Thoracic aorta (tissue), 2 donors: ENCODE results near the gene ATAD1. TPM values are rescaled to one million over a fixed set of nuclear protein-coding genes. Genes with fewer than 3 reads are reported as not detected.
A peak's percentile ranks its signal among the peaks of the same experiment; 100 is the strongest.

Source experiments
- ATAC-seq: fragments of 150-250 bp; one replicate; pipeline ENCODE4 v1.8.0; 2017; ENCODE audit warnings: low read depth; ENCODE audit not compliant: insufficient number of reproducible peaks, low FRiP score
- DNase-seq: peaks from one replicate; pipeline ENCODE4 v3.0.0-alpha.2; 2020; ENCODE audit warnings: low spot score
- H3K27ac ChIP-seq, 2 donors: fragments of 200-600 bp; sonication (generic); 1 replicate in 1 of 2; 2 replicates in 1 of 2; pipeline ENCODE4 v1.5.1; 2016; ENCODE audit warnings: mild to moderate bottlenecking in 2 of 2, moderate library complexity in 2 of 2
- H3K27me3 ChIP-seq: fragments of 200-600 bp; sonication (generic); replicated peaks from 2 replicates; pipeline ENCODE4 v1.6.0; 2016; ENCODE audit warnings: mild to moderate bottlenecking; ENCODE audit not compliant: insufficient read depth
- H3K36me3 ChIP-seq: fragments of 200-600 bp; sonication (generic); one replicate; pipeline ENCODE4 v1.5.1; 2016
- H3K4me1 ChIP-seq, 2 donors: fragments of 200-600 bp; sonication (generic); 1 replicate in 1 of 2; 2 replicates in 1 of 2; pipeline versions ENCODE4 v1.5.1 to v1.6.0; 2016; ENCODE audit warnings: low read depth in 2 of 2, mild to moderate bottlenecking in 1 of 2; ENCODE audit not compliant: control insufficient read depth in 1 of 2
- H3K4me3 ChIP-seq: fragments of 200-600 bp; sonication (generic); 2 replicates; pipeline ENCODE4 v1.5.1; 2016; ENCODE audit warnings: mild to moderate bottlenecking
- H3K9me3 ChIP-seq: fragments of 200-600 bp; sonication (generic); 2 replicates; pipeline ENCODE4 v1.5.1; 2016
- total RNA-seq, 2 donors: library from RNA; depleted of rRNA; stranded (reverse); fragments of >200 nt; gene quantifications; one replicate each; pipeline versions ENCODE4 v1.1.0 to v1.2.3, GENCODE V29; 2016
- TF ChIP-seq, protein P1 (sequence below): fragments of 200-600 bp; sonication (generic); IDR thresholded peaks from one replicate; pipeline ENCODE4 v1.5.1; 2019; ENCODE audit warnings: antibody characterized with exemption

Gene ATAD1
- total RNA-seq, 2 donors from 2014 or later: 25.3 to 29.1 TPM

DNA sequence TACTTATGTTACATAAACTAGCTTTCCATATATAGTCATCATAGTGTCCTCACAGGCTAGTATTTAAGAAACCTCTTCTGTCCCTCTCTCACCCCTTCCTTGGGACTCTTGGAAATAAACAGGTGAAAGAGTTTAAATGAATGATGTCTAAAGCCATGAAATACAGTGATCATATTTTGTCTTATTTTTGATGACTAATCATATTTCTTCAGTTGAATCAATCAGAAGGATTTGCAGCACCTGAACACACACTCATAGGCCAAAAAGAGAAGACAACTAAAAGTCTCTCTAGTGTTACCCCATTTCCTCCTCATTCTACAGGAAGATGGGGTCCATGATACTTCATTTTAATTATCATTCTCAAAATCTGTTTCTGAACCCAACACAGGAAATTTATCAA, 8.6 kb upstream of the ATAD1 start:
- no peaks in the 10 kb centered on the region for H3K9me3 ChIP-seq
- no peak for ATAC-seq
- H3K27ac ChIP-seq: no peak overlapping the region
- H3K27me3 ChIP-seq: no peaks in the 10 kb centered on the region
- H3K4me3 ChIP-seq: no peak overlapping the region
- no peaks in the 10 kb centered on the region for H3K4me1 ChIP-seq
- DNase-seq: no peak
- no peaks in the 10 kb centered on the region for H3K36me3 ChIP-seq
- TF ChIP-seq, protein P1, sequence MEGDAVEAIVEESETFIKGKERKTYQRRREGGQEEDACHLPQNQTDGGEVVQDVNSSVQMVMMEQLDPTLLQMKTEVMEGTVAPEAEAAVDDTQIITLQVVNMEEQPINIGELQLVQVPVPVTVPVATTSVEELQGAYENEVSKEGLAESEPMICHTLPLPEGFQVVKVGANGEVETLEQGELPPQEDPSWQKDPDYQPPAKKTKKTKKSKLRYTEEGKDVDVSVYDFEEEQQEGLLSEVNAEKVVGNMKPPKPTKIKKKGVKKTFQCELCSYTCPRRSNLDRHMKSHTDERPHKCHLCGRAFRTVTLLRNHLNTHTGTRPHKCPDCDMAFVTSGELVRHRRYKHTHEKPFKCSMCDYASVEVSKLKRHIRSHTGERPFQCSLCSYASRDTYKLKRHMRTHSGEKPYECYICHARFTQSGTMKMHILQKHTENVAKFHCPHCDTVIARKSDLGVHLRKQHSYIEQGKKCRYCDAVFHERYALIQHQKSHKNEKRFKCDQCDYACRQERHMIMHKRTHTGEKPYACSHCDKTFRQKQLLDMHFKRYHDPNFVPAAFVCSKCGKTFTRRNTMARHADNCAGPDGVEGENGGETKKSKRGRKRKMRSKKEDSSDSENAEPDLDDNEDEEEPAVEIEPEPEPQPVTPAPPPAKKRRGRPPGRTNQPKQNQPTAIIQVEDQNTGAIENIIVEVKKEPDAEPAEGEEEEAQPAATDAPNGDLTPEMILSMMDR: no peak

DNA sequence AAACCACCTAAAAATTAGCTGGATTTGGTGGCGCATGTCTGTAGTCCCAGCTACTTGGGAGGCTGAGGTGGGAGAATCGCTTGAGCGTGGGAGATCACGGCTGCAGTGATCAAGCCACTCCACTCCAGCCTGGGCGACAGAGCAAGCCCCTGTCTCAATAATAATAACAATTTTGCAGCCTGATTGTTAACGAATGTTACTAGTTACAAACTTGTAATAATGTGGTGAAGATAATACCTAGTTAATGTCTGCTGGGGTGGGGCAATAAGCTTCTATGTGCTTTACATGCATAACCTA, 1.2 kb upstream of the ATAD1 start:
- ATAC-seq: no peak
- no peak overlapping the region for H3K27ac ChIP-seq
- no peaks in the 10 kb centered on the region for H3K36me3 ChIP-seq
- H3K27me3 ChIP-seq: no peaks in the 10 kb centered on the region
- DNase-seq: no peak
- H3K4me3 ChIP-seq: no peak overlapping the region
- TF ChIP-seq, protein P1: no peak
- no peaks in the 10 kb centered on the region for H3K9me3 ChIP-seq
- H3K4me1 ChIP-seq: peaks cover 14 to 20% of the 10 kb centered on the region in 2 donors

DNA sequence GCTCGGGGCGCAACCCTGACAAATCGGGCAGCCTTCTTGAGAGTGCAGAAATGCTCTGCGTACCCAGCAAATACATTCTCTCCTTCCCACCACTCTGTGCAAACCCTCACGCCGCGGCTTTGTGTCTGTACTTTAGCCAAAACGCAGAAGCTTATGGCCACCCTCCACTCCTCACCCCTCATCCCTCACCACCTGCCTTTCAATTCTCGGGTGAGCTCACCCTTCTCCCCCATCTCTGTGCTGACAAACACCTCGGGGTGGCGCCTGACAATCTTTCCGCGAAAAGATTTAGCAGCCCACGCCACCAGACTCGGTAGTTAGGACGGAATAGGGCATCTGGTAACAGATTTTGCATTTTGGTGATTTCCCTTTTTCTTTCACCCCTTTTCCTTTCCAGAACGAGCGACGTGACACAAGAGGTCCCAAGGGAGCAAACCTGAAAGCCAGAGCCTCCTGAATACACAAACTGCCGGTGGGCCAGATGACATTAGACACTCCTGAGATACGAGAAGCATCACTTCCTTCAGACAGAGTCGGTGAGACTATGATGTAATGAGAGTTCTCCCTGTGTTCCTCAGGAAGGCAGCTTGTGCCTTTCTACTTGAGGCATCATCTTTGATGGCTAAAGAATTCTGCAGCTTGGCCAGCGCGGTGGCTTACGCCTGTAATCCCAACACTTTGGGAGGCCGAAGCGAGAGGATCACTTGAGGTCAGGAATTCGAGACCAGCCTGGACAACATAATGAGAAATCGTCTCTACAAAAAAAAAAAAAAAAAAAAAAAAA, 671 bp upstream of the ATAD1 start:
- peak overlapping the region; percentile 94 for H3K4me3 ChIP-seq
- H3K27ac ChIP-seq: peak overlapping the region; percentile 74 to 76
- H3K4me1 ChIP-seq: peaks cover 14 to 20% of the 10 kb centered on the region in 2 donors
- no peak for DNase-seq
- no peaks in the 10 kb centered on the region for H3K9me3 ChIP-seq
- TF ChIP-seq, protein P1: no peak
- H3K36me3 ChIP-seq: no peaks in the 10 kb centered on the region
- no peaks in the 10 kb centered on the region for H3K27me3 ChIP-seq
- ATAC-seq: no peak

DNA sequence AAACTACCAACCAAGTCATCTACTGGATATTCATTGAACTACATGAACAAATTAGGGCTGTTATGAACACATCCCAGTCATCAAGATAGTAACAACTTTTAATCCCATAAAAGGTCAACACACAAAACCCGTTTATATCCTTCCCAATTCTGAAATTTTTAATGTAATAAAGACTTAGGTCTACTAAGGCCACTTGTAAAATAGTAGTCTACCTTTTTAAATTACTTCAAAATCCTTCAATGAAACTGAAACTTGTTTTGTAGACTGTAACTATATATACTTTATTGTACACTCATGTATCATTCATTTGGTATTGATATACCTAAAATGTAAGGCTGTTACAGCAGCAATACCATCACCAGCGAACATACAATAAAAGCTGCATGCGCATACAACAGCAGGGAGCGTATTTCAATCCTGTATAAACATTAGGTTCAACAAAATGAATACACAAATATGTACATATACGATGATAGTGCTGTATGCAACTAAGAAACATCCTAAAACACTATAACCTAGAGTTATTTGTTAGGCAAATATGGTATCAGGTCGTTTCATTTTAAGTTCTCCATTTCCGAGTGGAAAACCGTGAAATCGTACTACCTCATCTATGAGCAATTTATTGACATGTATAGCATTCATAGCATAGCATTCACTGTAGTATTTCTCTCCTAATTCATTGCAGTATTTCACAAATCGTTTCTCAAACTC, 973 bp downstream of the ATAD1 start:
- Histone ChIP-seq H3K4me3 (peak overlapping the region; percentile 94), H3K27me3 (no peaks in the 10 kb centered on the region), H3K27ac (peak overlapping the region; percentile 74 to 76), H3K4me1 (peaks cover 14 to 20% of the 10 kb centered on the region in 2 donors), H3K36me3 (no peaks in the 10 kb centered on the region), H3K9me3 (no peaks in the 10 kb centered on the region)
- DNase-seq (no peak), ATAC-seq (no peak)
- TF ChIP-seq, protein P1: no peak

DNA sequence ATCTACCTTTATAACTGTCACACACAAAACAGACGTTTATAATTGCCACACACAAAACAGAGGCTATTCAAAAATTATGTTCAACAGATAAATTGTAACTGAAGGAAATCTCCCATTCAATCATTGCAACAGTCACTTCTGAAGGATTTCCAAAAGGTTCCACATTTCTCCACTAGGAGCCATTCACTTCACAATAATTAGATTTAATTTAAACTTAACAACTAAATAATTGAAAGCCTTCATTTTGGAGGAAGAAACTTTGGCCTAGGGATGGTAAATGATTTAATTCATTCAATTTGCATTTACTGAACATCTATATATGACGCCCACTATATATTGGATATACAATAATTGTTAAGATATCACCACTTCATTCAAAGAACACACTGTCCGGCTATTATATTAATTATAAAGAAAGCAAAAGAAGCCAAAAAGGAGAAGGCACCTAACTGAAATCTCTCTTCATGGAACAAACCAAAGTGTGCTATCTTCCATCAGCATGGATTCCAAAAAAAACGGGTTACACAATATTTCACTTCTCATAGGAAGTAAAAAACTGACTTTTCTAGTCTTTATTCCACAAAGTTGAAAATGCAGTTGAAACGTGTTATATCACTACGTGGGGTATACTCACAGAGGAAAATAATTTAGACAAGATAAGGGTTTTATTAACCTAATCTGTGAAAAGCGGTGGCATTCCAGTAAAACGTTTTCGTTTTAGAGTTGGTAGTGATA, 1.7 kb downstream of the ATAD1 start:
- no peaks in the 10 kb centered on the region for H3K9me3 ChIP-seq
- ATAC-seq (no peak), DNase-seq (no peak)
- no peak overlapping the region for H3K27ac ChIP-seq
- no peaks in the 10 kb centered on the region for H3K27me3 ChIP-seq
- H3K4me3 ChIP-seq: peak overlapping the region; percentile 94
- H3K4me1 ChIP-seq: peaks cover 14 to 20% of the 10 kb centered on the region in 2 donors
- H3K36me3 ChIP-seq: no peaks in the 10 kb centered on the region
- TF ChIP-seq, protein P1: no peak
